ELR (cell line): ENCODE results near the gene MAP1LC3B2.

Source experiments
- DNase-seq: peaks from one replicate; pipeline ENCODE4 v3.0.0-alpha.2; 2015; ENCODE audit warnings: low read depth

Gene MAP1LC3B2

DNA sequence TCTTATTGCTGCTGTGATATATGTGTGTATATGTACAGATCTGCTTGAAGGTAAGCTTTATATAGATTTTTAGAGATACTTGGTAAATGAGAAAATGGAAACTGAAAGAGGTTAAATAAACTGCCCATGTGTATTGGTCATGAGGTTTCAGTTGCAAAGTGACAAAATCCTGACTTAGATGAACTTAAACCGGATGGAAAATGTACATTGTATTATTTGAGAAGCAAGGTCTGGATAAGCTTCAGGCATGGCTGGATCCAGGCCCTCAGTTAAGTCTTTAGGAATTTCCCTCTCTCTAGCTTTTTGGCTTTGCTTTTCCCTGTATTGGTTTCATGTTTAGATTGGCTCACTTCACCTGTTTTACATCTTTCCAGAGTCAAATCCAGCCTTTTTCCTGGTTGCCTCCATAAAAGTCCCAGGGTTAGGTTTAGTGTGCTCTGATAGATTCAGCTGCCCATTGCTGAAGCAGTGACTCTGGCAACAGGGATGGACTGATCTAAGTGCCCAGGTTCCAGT lies 21.0 kb upstream of the MAP1LC3B2 start:
- no peak for DNase-seq

DNA sequence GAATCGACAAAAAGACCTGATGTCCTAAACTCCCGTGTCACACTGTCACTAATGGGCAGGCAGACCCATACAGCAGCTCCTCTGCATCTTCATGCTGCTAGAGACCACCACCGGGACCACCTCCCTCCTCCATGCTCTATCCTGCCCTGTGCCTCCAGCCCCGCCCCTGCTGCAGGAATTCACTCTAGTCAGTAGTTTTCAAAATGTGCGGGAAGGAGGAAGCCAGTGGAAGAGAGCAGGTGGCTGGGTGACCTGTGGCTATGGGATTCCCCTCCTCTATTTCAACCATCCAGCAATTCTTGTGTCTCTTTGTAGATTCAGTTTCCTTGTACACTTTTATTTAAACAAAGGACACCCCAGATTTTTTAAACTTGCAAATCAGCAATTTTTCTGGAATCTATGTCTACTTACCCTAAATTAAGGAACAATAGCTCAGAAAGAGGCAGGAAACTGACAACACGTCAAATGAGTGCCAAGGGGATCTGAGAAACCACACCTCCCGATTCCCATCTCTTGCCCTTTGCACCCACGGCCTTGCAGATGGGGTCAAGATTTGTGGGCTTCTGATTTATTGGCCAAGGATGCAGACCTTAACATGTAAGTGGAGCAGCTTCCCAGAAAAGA lies 20.4 kb upstream of the MAP1LC3B2 start:
- DNase-seq = no peak

DNA sequence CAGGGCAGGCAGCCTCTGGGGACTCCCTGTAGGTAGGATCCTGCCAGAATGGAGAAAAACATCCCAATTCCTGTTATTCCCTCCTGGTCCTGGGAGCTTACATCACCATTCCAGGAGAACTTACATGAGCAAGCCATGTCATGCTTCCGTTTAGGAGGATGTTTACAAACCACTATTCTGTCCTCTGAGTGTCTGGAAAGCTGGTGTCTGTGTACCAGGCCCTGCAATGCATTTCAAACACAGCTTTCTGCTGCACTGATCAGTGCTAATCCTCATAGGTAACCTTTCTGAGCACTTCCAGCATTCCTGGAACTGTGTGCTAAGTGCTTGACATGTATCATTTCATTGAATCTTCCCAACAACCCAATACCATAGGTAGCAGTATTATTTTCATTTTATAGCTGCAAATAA lies 19.8 kb upstream of the MAP1LC3B2 start:
- DNase-seq = peak; percentile 70

DNA sequence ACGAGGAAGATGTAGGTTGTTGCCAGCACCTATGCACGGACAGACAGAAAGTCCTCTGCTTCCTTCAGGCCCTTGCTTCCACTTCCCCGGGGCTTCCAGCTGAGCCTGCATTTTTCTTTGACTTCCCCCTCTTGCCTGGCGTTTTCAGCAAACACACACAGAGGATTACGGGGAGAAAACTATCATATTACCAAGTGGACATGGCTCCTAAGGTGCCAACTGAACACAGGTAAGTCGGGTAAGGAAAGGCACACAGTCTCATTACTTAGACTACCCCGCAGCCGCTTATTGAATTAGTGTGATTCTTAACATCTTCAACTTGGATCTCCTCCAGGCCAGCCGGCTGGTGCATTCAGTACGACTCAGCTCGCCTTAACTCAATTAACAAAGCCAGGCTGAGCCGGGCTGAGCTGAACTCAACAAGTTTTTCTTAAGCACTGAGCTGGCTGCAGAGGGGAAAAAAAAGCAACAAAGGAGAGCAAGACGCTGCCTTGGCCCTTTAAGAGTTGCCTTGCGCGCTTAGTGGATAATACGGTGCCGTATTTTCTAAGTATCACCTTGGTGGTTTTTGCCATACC lies 19.2 kb upstream of the MAP1LC3B2 start:
- DNase-seq = peak; percentile 49

GRCh38 chr12:116540622-116541152 lies 18.5 kb upstream of the MAP1LC3B2 start:
- DNase-seq = no peak

- DNase-seq = no peak
Measured at GRCh38 chr12:116541547-116542344, 17.4 kb upstream of the MAP1LC3B2 start.

- peak; percentile 64 for DNase-seq
Measured at GRCh38 chr12:116542345-116542956, 16.7 kb upstream of the MAP1LC3B2 start.

DNA sequence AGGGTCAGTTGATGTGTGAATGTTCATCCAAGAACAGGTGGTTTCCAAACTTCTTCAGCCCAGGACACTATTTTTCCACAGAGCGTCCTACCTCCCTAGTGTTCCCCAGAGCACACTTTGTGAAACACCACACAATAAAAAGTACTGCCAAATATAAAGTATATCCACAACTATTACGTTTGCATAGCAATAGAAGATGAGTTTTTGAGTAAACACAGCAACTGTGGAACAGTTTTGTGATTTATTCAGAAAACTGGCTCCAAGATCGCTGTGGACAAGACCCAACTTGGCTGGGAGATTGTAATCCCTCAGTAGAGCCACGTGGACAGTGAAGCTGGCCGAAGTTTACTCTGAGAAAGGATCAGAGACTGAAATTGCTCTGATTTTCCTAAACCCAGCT lies 14.5 kb upstream of the MAP1LC3B2 start:
- DNase-seq = no peak

DNA sequence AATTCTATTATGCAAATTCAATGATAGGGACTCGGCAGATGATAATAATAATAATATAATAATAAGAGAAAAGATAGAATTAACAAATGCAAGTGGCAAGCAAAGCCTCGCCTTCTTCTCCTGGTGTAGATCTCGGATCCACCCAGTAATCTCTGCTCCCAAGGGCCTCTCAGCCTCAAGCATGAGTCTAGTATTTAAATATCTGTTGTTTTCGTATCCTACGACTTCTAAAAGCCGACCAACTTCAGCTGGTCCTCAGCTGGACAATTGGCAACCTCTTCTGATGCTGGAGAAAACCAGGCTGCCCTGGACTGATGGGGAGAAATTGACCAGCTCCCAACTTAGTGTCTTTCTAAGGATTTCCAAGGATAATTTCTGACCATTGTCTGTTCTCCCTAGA lies 14.0 kb upstream of the MAP1LC3B2 start:
- no peak for DNase-seq

DNA sequence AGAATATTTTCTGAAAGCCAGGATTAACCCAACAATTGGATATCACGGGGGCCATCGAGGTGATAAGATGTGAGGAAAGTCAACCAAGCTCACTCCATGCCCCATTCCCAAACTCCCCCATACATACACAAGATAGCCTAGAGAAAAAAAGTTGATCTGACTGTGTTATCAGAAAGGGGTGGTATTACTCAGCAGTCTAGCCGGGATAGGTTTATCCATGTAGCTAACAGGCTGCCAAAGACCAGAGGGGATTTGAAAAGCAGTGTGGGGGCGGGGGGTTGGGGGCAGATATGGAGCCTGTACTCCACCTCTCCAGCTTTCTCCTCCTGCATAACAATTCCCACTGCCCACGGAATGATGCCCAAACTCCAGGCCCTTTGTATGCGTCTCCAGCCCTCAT lies 13.2 kb upstream of the MAP1LC3B2 start:
- no peak for DNase-seq

DNA sequence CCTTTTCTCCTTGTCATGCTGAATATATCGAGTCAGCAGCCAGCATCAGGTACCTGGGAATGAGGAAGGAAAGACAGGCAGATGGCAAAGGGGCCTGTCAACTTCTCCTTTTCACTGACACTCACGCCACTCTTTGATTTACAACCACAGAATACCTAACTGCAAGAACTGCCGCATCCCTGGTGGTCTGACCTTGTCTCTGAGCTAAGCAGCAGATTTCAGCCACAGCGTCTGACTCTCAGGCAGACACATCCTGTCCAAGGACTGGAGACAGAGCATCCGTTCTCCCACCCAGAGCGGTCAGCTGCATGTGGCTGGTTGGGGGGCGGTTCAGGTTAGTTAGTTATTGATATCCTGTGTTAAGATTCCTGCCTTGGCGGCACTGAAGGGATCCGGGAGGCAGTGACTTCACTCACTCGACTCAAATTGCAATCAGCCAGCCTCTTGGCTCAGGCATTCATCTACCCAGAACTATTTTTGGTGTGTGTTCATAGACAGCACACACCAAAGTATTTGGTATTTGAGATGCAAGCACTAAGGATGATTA lies 11.2 kb upstream of the MAP1LC3B2 start:
- no peak for DNase-seq

GRCh38 chr12:116549993-116550392 lies 9.2 kb upstream of the MAP1LC3B2 start:
- no peak for DNase-seq

DNA sequence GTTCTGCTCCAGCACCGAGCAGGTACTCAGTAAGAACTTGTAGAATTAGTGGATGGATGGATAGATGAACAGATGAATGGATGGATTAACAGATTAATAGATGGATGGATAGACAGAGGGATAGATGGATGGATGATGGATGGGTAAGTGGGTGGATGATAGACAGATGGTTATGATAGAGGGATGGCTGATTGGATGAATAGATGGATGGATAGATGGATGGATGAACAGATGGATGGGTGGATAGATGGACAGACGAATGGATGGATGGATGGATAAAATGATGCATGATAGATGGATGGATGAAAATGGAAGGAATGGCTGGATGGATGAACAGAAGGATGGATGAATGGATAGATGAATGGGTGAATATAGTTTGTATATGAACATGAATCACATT lies 8.0 kb upstream of the MAP1LC3B2 start:
- DNase-seq = no peak

DNA sequence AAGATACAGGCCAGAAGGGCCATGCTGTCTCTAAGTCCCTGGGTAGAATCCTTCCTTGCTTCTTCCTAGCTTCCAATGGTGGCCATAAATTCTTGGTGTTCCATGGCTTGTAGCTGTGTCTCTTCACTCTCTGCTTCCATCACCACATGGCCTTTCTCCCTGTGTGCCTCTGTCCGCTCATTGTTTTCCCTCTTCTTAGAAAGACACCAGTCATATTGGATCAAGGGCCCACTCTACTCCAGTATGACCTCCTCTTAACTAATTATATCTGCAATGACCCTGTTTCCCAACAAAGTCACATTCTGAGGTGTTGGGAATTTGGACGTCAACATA lies 7.6 kb upstream of the MAP1LC3B2 start:
- DNase-seq = no peak

GRCh38 chr12:116551952-116552772 lies 7.0 kb upstream of the MAP1LC3B2 start:
- DNase-seq = peak; percentile 71

DNA sequence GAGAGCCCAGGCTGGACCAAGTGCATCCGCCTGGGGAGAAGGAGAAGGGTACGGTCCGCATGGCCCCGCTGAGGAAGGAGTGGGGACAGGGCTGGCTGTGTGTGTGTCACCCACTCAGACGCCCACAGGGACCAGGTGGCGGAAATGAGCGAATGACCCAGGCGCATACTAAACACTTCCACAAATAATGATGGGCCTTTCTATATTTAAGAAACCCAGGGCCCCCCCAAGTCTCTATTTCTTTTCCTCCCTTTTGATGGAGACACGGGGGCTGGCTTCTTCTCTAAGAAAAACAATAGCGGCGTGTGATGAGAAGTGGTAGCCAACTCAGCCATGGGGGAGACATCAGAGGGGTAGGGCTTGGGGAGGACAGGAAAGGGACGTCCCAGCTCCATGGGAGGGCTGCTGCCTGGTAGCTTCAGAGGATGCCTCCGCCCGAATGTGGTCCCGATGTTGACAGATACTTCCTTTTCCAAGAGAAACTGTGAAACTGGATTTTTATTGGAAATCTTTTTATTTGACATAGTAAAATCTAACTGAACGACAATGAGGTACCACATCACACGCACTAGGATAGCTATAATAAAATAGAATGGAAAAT lies 6.3 kb upstream of the MAP1LC3B2 start:
- no peak for DNase-seq

GRCh38 chr12:116556356-116556952 lies 2.7 kb upstream of the MAP1LC3B2 start:
- no peak for DNase-seq

GRCh38 chr12:116556964-116557698 lies 2.0 kb upstream of the MAP1LC3B2 start:
- peak; percentile 13 for DNase-seq

DNA sequence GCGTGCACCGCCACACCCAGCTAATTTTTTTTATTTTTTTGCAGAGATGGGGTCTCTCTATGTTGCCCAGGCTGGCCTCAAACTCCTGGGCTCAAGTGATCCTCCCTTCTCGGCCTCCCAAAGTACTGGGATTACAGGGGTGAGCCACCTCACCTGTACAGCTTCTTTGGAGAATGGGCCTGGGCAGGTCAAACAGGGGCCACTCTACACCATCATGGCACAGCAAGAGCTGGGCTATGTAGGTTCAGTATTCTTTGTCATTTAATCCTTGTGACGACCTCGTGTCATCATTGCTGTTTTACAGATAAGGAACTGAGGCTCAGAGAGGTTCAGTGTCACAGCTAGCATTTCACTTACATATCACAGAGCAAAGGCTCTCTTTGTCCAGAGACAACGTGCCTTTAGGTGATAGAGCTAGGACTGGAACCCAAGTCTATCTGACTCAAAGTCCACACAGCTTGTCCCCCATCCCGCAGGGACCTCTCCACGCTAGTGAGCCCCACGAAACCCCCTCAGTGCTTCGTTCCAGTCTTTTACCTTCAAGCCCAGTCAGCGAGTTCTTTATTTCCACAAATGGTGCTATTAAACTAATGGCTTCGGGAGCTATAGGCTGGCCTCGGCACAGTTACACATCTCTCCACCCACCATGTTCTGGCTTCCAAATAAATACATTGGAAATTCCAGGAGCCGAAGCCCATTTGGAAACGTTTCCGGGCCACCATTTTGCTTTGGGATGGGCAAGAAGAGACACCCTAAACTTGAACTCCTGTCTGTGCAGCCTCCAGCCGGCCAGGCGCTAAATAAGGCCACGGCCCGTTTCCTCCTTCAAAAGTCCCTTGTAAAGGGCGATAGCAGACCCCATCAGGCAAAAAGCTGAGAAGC lies 660 bp upstream of the MAP1LC3B2 start:
- DNase-seq = no peak
